GM18867 (cell line): ENCODE data around the gene PCYT1A.

Experiments
- ATAC-seq: cut with Tn5 transposase; IDR thresholded peaks from one replicate; pipeline ENCODE4 v1.9.1; 2021; ENCODE audit warnings: mild to moderate bottlenecking, moderate library complexity; ENCODE audit not compliant: unreplicated experiment

PCYT1A gene

DNA sequence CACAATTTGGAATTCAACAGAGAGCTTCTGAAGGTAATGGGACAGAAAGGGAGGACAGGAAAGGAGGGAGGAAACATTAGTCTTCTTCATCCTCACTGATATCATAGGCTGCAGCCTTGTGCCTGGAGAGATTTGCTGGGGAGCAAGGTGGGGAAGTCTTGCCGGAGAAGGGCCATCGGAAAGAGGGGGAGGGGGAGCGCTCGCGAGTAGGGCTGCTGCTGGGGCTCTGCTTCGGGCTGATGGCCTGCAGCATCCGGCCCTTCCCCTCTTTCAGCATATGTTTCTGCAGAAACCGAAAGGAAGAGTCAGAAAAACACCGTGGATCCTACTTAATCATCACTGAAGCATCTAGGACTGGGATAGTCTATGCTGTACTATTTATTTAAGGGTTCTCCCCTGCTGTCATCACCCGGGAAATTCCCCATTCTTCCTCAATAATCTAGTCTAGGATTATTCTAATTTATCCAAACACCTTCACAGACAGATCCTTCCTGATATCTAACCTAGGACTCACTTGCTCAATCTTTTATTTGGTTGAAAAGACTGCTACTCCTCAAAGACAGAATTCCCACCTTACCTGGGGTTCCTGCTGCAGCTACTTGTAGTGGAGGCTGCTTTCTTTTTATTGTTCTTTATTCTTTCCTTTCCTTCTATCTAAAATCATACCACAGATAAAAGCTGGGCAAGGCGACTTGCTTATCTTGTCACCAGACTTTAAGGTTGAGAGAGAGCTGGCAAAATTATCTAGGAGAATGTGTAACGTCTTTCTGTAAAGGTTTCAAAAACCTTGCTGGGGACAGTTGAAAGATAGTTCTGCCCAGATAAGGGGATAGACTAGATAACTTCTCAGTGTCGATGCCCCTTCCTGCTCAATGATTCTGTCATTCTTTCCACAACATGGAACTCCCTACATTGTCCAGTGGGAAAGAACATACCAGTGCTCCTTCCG is 48.6 kb downstream of the PCYT1A start:
- no peak for ATAC-seq

GRCh38 chr3:196237203-196237602 is 50.3 kb downstream of the PCYT1A start:
- no peak for ATAC-seq

- no peak for ATAC-seq
Observed at GRCh38 chr3:196236223-196236622, 51.3 kb downstream of the PCYT1A start.

- ATAC-seq: no peak
Observed at GRCh38 chr3:196235452-196236122, 51.9 kb downstream of the PCYT1A start.

DNA sequence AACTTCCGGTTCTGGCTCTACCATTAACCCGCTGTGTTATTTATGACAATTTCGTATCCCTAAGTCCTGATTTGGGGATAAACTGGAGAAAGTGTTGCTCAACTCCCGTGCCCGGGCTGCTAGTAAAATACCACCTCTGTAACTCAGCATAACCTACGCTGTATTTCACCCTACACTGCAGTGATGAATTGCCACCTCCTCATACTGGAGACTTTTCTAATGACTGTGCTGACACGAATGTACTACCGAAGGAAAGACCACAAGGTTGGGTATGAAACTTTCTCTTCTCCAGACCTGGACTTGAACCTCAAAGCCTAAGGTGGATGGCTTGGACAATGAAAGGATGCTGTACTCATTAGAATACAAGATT is 54.7 kb downstream of the PCYT1A start:
- no peak for ATAC-seq

- ATAC-seq: no peak
Observed at GRCh38 chr3:196232154-196232881, 55.2 kb downstream of the PCYT1A start.

DNA sequence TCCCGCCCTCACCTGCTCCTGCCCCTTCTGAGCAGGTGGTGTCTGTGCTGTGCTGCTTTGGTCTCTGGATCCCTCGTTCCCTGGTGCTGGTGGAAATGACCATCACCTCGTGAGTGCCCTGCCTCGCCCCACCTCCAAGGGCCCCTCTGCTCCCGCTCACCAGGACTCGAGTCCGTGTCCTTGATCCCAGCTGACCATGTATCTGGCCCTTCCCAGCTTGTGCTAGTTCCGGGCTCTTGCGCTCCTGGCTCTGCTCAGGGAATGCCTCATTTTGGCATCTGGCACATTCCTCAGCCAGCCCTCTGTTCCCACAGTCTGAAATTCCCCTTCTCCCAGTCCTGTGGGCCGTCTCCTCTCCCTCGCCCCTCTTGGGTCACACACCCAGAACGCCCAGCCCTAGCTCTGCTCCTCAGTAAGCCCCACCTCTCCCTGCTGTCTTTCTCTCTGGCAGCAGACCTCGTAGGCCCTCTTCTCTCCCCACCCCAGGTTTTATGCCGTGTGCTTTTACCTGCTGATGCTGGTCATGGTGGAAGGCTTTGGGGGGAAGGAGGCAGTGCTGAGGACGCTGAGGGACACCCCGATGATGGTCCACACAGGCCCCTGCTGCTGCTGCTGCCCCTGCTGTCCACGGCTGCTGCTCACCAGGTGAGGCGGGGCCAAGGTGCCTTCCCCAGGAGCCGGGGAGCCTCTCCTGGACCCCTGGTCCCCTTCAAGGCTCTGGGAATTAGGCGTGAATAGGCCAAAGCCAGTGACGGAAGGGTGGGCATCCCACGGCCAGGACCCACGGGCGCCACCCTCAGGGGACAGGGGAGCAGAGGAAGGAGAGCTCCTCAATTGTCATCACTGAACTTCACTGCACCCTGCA is 59.7 kb downstream of the PCYT1A start:
- ATAC-seq: no peak

- no peak for ATAC-seq
Observed at GRCh38 chr3:196227121-196227561, 60.4 kb downstream of the PCYT1A start.

DNA sequence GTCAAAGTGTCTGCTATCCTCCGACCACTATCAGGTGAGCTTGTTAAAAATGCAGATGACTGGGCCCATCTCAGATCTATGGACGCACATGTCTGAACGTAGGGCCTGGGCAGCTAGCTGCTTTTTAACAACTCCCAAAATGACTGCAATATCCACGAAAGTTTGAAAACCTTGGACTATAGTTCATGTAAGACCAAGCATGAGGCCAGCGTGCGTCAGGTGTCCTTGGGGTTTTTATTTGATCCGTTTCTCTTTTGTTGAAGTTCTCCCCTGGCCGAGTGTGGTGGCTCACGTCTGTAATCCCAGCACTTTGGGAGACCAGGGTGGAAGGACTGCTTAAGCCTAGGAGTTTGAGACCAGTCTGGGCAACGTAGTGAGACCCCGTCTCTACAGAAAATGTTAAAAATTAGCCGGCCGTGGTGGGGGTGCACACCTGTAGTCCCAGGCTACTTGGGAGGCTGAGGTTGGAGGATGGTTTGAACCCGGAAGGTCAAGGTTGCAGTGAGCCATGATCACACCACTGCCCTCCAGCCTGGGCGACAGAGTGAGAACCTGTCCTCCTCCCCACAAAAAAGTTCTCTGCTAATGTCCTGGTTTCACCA is 61.7 kb downstream of the PCYT1A start:
- ATAC-seq: no peak

DNA sequence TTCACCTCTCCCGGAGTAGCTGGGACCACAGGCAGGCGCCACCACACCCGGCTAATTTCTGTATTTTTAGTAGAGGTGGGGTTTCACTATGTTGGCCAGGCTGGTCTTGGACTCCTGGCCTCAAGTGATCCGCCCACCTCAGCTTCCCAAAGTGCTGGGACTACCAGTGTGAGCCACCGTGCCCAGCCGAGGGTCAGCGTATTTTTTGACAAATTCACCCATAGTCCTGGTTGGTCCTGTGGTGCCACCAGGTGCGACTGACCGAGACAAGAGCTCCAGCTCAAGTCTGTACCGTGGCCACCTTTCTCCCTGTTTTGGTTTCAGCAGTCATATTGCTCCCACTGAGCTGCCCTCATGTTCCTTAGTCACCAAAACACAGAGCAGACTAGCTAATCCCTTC is 62.4 kb downstream of the PCYT1A start:
- no peak for ATAC-seq

DNA sequence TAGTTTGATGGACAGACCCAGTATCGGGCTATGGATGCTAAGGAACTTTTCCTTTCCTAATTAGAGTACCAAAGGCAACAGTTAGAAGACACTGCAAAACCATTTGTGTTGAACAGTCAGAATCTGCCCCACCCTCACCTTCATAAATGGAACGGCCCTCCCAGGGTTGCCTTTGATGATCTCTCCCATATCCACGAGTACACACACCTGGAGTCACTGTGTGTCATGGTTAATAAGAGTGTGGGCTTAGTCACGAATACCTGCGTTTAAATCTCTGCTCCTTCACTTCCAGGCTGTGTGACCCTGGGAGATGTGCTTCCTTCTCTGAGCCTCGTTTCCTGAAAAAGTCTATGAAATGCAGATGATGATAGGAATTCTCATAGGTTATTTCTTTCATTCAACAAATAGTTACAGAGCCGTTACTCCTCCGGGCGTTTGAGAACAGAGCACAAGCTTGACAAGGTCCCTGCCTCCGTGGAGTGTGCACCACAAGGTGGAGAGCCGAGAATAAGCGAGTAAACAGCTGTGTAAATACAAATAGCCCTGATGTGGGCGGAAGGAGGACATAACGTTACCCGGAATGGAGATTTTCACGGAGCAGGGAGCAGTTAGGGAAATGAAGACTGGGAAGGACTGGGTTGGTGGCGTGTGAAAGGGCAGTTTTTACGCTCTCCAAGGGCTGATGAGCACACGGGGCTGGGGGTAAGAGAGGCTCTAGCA is 64.5 kb downstream of the PCYT1A start:
- no peak for ATAC-seq

- ATAC-seq: no peak
Observed at GRCh38 chr3:196220991-196221390, 66.5 kb downstream of the PCYT1A start.

- ATAC-seq: no peak
Observed at GRCh38 chr3:196220587-196220986, 66.9 kb downstream of the PCYT1A start.

DNA sequence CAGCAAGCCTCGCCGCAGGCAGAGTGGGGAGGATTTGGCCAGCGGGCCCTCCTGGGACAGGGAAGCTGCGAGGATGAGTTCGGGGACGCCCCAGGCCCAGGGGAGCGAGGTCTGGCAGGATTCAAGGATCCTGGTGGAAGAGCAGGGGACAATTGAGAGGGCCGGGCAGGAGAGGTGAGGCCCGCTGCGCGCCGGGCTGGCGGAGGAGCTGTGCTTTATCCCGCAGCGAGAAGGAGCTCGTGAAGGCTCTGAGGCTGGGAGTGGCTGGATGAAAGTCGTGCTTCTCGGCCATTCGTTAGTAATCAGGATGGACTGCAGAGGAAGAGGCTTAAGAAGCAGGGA is 67.6 kb downstream of the PCYT1A start:
- no peak for ATAC-seq

GRCh38 chr3:196219194-196219969 is 68.1 kb downstream of the PCYT1A start:
- peak; percentile 78 for ATAC-seq

DNA sequence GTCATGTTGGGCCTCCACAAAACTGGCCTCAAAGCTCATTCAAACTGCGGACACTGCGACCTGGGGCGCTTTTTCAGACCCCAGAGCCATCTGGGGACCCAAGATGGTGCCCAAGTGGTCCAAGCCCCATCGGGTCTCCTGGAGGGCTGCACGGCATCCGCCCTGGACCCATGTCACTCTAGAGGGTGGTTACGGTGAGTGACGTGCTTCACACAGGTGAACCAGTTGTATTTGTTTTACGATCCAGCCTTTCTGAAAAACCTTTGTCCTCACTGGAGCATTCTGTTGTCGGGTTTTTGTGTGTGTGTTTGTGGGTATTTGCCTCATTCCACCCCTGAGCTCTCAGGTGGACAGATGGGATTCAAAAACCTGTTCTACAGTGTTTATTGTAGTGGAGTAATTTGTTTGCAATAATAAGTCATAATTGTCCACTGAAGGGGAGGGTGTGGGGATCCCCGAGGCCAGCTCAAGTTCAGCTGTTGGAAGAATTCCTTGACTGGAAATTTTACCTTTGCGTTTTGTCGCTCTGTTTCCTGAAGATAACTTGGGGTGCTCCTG is 69.3 kb downstream of the PCYT1A start:
- no peak for ATAC-seq

- no peak for ATAC-seq
Observed at GRCh38 chr3:196217307-196218154, 70.0 kb downstream of the PCYT1A start.
